ENCODE measurements around the gene NUDT4.

Gene NUDT4

DNA sequence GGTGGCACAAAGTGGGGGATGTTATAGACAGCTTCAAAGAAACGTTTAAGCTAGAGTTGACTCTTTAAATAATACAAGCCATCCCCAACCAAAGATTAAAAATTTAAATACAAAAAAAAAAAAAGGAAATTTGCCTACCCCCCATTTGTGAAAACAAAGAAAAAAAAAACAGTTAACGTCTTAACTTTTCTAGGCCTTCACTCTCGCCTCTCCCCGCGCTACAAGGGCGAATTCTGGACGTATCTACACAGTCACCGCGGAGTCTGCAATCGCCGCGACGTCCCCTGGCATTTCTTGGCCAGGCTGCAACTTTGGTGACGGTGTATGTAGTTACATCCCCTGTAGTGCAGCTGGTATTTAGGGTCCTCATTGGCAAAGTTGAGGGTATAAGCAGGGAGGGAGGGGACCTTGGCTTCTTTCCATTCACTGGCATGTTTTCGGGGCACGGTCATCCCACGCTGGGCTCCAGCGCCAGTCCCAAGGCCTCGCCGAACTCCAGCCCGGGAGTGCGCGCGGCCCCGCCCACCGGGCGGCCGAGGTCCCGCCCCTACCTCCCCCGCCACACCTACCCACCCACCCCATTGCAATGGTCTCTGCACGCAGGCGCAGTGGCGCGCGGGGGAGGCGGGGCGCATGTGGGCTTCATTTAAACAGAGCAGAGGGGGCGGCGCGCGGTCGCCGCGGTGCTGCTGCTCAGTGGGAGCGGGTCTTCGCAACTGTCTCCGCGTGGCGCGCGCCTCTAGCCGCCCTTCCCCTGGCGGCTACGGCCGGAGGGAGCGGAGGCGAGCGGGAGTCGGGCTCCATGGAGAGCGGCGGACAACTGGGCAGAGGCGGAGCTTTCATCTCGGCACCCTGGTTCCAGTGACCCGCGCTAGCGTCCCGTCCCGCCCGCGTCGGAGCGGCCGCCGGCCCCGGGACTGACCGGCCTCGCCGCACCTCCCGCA lies at the start of gene NUDT4:
Gene NUDT4 (plus strand): TSS at position 674 of the 944 bp plus-strand sequence. CDS start 398 bp downstream, outside the sequence.
- peak; percentile 95 for DNase-seq

- DNase-seq = no peak
These were observed 44.7 kb upstream of the NUDT4 start for GRCh38 chr12:93333054-93333453.

- no peak for DNase-seq
These were observed 43.9 kb upstream of the NUDT4 start for GRCh38 chr12:93333828-93334227.

DNA sequence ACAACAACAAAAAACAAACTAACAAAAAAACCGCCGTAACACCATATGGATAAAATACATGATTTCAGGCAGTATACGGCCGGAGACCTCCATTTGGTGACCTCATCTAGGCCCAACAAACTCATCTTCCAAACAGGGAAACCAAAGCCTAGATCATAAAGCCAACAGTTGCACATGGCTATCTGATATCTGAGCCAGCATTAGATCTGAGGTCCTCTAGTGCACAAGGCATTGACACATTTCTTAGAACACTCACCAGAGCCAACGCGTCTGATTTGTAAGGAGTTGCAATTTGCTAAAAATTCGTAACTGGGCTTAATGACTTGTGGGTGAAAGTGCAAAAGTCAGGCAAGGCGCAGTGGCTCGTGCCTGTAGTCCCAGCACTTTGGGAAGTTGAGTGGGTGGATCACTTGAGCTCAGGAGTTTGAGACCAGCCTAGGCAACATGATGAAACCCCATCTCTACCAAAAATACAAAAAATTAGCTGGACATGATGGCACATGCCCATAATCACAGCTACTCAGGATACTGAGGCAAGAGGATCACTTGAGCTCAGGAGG lies 42.0 kb upstream of the NUDT4 start:
- DNase-seq = no peak

DNA sequence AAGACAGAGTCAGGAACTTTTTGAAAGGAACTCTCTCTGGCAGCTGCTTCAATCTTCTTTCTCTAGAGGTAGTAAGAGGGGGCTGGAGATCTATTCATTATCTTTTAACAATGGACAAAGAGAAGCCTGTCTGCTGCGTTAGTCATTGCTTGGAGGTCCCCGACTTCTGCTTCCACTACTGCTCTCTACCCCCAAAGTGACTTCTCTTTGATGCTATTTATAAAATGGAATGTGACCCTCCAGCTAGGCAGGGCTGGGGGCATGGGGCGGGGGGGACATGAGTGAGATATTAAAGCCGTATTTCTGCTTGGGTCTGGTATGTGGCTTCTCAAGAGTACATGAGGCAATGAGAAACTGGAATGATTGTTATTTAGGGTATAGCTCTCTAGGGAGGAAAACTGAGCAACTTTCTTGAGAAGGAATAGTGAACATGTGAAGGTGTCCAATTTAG lies 41.4 kb upstream of the NUDT4 start:
- no peak for DNase-seq

- DNase-seq = no peak
These were observed 39.1 kb upstream of the NUDT4 start for GRCh38 chr12:93338598-93338997.

DNA sequence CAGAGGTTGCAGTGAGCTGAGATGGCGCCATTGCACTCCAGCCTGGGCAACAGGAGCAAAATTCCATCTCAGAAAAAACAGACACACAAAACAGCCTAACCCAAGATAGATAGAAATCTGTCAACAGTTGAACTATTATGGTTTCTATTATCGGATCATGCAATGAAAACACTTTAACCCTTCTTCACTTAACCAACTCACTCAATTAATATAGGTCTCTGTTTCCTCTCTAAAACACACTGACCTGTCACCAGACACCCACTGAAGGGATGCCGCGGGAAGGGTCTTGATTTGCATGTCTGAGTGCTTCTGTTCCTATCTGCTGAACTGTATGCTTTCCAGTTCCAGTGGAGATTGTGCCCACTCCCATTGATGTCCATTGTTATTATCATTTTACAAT lies 38.0 kb upstream of the NUDT4 start:
- no peak for DNase-seq

DNA sequence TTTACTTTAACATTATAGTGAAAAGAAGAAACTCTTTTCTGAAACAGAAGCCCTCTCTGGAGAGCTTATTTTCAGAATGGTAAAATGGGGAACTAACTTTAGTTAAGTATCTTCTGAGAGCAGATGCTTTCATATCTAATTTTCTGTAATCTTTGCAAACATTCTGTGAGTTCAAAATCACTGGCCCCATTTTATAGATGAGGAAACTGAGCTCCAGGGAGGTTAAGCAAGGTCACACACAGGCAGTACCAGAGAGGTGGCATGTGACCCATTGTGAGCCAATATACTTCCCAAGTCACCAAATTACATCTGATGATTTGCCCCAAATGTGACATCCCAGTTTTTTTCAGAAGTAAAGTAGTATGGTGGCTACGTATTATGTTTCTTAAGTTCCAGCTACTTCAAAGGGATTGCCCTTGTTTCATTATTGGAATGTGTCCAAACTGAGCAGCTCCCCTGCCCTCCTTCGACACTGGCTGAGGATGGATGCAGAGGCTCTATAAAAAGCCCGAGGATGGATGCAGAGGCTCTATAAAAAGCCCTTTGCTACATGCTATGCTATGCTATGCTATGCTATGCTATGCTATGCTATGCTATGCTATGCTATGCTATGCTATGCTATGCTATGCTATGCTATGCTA lies 36.2 kb upstream of the NUDT4 start:
- no peak for DNase-seq

DNA sequence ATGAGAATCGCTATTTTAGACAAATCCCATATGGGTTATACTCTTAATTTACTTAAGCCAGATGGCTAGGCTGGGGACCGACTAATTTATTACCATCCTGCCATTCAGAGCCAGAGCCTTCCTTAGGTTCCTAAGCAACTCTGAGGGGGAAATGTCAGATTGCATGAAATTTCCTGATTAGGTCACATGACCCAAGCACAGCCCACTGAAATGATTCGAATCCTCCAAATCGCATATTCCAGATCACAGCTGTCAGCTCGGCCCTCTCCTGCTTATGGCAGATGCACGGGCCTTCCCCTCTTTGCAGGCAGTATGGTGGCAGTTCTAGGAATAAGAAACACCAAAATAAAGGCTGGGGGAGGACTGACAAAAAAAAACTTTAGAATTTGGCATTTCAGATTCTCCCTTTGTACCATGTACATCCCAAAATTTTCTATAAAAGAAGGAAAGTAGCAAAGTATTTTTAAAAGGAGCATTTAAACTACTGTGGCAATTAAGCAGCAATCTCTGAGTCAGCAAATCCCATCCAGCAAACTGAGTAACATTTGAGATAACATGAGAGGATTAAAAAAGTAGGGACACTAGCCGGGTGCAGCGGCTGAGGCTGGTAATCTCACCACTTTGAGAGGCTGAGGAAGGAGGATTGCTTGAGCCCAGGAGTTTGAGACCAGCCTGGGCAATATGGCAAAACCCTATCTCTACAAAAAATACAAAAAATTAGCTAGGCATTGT lies 30.5 kb upstream of the NUDT4 start:
- DNase-seq = no peak

- DNase-seq = no peak
These were observed 28.9 kb upstream of the NUDT4 start for GRCh38 chr12:93348575-93349435.

- no peak for DNase-seq
These were observed 26.0 kb upstream of the NUDT4 start for GRCh38 chr12:93351726-93352125.

DNA sequence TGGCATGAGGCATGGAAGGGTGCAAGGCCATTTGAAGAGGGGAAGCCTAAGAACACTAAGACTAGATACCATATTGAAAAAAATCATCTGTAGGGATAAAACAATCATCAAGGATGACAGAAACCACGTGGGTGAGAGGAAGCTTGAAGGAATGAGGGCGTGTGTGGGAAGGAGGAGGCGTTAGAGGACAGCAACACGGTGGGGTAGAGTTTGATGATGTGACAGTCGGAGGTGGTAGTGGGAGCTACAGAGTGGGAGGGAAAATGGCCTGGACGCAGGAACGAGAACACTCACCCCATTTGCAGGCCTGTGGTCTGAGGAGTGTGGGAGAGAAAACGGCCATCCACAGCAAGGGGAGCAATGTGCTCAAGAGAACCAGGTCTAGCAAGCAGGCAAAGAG lies 25.4 kb upstream of the NUDT4 start:
- DNase-seq = no peak

- DNase-seq = no peak
These were observed 21.5 kb upstream of the NUDT4 start for GRCh38 chr12:93356214-93356613.

- DNase-seq = no peak
These were observed 19.7 kb upstream of the NUDT4 start for GRCh38 chr12:93358058-93358457.

DNA sequence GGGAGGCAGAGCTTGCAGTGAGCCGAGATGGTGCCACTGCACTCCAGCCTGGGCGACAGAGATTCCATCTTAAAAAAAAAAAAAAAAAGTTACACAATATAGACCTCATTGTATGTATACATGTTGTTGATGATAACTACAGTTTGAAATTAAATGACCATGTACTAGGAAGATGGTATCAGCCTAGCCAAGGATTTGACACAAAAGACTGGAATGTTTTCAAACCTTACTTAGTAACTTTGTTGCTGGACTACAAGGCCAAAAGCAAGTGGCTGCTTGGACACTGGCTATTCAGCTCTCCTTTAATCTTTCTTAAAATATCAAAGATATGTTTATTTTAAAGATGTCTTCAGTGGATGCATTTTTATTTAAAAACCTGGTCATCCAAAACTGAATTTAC lies 18.9 kb upstream of the NUDT4 start:
- no peak for DNase-seq

- DNase-seq = no peak
These were observed 17.0 kb upstream of the NUDT4 start for GRCh38 chr12:93360688-93361087.

- DNase-seq = no peak
These were observed 16.4 kb upstream of the NUDT4 start for GRCh38 chr12:93361151-93361919.

DNA sequence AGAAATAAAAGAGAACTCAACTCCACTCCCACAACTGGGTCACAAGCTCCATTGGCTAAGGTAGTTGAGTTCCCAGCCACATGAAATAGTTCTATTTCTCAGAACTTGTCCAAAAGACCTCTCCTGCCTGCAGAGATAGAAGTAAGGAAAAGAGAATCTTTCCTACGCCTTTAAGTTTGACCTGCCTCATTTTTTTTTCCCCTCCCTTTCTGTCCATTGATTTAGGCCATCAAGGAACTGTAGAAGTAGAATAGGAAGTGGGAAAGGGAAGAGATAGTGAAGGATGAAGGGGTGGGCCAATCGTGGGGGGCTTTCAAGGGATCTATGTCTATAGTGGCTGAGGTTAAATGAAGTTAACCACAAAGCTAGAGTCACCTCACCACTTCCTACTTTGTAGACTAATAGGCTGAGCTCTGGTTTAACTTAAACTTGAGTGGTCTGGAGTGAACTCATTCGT lies 13.9 kb upstream of the NUDT4 start:
- no peak for DNase-seq

- no peak for DNase-seq
These were observed 11.9 kb upstream of the NUDT4 start for GRCh38 chr12:93365616-93366405.

GRCh38 chr12:93366422-93366821 lies 11.3 kb upstream of the NUDT4 start:
- no peak for DNase-seq
